Suppressor macrophage treated with lipopolysaccharide for 4 hours (primary cell): ENCODE measurements around the gene JMJD1C.

Experiments used
- DNase-seq: peaks from one replicate; pipeline ENCODE4 v3.0.0-alpha.2; 2020

JMJD1C gene

DNA sequence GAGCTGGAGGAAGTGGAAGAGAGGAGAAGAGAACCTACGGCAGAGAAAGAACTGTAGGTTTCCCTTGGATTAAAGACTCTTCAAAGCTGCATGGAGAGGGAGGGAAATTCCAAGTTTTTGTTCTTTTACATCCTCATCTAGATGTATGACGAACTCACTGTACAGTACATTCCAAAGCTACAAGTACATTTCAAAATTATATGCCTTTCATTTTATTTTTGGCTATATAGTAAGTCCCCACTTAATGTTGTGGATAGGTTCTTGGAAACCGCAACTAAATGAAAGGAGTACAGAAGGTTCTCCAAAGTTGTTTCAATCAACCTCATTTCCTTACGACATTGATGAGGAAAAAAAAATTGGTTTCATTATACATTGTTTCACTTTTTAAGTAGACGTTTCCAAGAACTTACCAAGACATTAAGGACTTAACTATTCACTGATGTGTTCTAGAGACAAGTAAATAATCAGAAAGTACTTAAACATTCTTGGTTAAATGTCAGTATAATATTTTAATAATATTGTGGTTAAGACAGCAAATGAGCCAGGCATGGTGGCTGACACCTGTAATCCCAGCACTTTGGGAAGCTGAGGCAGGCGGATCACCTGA, 16.1 kb upstream of the JMJD1C start:
- DNase-seq = peak; percentile 36

DNA sequence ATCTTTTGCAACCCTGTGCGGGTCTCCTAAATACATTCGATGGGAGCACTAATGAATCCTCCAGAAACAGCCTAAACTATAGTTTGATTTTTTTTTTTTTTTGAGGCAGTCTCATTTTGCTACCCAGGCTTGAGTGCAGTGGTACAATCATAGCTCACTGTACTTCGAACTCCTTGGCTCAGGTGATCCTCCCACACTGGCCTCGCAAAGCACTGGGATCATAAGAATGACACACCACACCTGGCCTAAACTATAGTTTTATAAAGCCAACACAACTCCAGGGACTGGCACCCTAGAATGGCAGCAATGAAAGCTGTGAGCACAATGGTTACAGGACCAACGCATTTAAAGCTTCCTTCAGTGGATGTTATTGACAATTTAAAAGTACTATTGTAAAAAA, 14.5 kb upstream of the JMJD1C start:
- no peak for DNase-seq

DNA sequence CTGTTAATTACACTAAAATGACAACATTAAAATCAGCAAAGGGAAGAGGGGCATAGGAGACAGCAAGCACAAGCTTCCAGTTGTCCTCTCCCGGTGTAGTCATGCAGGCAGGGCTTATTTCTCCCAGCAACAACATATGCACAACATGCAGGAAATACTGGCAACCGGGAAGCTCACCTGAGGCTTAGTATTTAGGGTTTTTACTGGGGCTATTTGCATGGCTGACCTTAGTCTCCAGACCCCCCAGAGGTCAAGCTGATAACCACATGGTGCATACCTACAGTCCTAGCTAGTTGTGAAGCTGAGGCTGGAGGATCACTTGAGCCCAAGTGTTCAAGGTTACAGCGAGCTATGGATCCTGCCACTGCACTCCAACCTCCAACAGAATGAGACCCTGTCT, 12.8 kb upstream of the JMJD1C start:
- DNase-seq = no peak

DNA sequence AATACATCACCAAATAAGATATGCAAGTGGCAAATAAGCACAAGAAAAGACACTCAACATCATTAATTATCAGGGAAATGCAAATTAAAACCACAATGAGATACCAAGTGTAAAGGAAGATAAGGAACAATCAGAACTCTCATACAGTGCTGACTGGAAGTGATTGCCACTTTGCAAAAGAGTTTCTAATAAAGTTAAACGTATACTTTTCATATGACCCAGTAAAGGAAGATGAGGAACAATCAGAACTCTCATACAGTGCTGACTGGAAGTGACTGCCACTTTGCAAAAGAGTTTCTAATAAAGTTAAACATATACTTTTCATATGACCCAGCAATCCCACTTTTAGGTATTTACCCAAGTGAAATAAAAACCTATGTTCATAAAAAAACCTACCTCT, 12.2 kb upstream of the JMJD1C start:
- no peak for DNase-seq

DNA sequence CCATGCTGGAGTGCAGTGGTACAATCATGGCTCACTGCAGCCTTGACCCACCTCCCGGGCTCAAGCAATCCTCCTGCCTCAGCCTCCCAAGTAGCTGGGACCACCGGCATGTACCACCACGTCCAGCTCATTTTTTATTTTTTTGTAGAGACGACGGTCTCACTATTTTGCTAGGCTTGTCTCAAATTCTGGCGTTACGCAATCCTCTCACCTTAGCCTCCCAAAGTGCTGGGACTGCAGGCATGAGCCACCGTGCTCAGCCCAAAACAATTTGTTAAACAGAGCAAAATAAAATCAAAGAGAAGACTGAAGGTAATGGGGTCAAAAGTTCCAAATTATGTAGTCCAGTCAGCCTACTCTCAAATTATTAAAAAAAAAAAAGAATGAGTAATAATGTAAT, 8.7 kb upstream of the JMJD1C start:
- DNase-seq = no peak

DNA sequence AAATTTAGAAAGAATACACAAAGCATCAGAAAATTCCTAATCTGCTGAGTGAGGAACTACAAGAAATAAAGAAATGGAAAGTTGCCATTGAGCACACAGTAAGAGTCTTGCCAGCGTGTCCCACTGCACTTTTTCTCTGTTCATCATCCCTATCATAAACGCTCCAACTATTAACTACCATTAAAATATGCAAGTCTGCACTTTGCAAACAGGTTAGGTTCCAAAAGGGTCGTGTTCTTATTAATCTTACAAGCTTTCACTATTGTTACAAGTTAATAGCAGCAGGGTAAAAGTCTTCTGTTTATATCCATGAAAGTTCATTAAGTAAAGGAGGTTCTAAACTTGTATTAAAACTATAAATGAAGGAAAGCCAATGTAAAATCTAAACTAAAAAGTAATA, 5.2 kb upstream of the JMJD1C start:
- DNase-seq = no peak

DNA sequence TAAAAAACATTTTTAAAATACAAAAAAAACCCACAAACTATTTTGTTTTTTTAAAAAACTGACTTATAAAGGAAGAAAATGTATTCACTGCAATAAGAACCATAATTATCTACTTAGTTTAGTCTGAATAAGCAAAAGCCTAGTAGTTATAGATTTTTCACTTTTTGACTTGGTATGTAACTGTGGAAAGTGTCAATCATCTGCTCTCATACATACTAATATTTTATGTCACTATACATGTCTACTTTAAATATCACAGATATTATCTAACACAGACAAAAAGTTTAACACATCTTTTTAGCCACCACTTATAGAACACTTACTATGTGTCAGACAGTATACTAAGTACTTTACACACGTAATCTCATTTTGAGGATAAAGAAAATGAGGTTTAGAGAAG, 3.2 kb upstream of the JMJD1C start:
- DNase-seq = no peak

DNA sequence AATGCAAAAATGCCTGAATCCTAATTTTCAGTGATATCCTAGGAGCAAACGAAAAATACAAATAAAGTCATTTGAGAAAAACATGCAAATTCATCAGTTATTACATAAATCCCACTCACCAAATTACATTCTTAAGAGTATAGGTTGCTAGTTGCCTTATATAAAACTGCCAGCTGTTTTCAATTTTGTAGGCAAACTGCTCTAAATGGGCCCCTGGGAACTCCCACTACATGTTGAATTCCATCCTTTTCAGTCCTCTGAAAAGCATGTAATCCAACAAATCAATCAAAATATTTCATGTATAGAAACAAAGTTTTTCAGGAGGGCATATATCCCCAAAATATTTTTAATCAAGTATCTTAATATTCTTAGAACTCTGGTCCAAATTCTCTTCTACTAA, 2.1 kb upstream of the JMJD1C start:
- DNase-seq = no peak

DNA sequence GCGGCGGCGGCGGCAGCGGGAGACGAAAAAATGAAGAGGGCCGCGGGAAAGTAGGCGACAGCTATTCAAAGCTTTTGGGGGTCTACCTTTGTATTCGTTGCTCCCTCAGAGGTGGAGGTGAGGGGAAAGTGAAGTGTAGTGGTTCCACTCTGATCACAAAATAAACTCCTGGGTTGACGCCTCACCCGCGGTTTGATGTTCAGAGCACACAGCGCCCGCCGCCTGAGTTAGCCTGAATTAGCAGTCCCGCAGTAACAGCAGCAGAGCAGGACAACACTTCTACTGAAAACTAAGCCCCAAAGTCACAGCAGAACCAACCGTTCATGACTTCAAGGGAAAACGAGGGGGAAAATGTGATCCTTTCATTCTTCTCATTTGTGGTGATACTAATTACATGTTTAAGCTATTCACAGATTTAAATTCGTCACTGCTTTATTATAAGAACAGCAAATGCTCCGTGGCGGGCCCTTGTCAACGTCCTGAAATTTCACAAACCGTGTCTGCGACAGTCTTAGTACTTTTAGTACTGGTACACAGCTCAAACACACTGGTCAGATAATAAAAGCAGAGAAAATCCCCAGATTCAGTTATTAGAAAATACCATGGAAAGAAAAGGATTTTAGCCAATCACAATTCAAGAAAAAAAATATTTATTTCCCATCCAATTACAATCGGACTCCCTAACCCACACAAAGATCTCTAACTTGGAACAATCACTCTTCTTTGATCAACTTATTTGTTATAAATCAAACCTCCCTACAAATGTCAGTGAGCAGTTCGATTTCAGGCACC, 563 bp upstream of the JMJD1C start:
- peak; percentile 27 for DNase-seq

DNA sequence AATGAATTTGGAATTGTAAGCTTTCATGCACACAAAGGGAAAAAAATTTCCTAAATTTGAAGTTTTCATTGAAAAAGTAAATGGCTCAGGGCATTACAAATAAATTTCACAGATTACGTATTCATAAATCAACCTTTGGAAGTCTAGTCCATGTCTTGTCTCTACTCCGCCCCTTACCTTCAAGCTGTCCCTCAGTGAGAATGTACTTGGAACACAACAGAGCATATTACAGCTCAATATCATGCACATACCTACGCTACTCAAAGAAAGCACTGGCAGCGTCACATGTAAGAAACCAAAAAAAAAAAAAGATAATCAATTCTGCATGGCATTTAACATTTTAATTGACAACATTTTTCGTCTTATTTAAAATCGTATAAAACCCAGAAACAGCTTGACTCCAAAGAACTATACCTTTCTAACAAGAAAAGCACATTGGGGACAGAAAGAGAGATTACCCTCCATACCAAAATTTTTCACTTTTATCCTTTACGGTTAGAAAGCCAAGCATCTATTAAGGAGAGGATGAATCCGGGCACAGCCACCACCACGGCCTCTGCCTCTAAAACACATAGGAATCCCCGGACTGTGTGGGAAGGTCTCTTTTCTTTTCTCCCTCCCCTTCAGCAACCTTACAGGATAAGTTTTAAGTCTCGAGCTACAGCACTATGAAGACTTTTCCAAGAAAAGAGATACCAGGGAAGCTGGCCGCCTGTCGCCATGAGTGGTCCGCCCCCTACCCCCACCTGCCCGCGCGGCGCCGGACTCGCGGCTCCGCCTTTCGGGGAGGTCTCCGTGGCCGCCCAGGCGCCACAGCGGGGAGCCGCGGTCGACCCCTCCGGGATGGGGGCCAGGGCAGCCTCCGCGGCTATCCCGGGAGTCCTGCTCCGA, 1.1 kb downstream of the JMJD1C start:
- DNase-seq = no peak

DNA sequence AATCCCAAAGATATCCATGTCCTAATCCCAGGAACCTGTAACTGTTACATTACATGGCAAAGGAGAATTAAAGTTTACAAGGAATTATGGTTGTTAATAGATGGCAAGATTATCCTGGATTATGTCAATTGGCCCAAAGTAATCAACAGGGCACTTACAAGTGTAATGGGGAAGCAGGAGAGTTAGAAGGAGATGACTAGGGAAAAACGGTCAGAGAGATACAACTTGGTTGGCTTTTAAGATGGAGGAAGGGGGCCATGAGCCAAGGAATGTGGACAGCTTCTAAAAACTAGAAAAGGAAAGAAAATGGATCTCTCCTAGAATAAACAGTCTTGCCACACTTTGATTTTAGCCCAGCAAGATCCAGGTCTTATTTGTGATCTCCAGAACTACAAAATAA, 3.3 kb downstream of the JMJD1C start:
- no peak for DNase-seq

DNA sequence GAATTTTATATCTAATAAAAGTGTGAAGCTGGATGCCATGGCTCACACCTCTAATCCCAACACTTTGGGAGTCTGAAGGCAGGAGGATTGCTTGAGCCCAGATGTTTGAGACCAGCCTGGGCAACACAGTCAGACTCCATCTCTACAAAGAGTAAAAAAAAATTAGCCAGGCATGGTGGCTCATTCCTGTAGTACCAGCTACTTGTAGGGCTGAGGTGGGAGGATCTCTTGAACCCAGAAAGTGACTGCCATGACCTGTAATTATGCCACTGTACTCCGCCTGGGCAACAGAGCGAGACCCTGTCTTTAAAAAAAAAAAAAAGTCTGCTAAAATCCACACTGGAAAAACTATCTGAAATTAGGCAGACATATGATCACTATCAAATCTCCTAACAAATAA, 7.6 kb downstream of the JMJD1C start:
- DNase-seq = no peak

DNA sequence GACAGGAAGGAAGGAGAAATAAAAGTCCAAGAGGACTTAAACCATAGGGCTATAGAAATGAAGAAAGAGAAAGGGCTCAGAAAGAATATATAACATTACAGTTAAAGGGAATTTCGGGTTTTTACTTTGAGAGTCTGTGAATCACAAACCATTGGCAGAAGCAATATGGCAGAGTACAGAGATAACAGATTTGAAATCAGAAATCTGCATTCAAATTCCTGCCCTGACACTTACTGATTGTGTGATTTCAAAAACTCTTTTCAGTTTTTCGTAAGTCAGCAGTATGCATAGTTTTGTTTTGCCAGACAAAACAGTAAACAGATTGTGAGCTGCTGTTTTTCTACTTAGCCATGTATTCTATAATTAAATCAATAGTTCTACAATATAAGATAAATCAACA, 8.2 kb downstream of the JMJD1C start:
- no peak for DNase-seq

DNA sequence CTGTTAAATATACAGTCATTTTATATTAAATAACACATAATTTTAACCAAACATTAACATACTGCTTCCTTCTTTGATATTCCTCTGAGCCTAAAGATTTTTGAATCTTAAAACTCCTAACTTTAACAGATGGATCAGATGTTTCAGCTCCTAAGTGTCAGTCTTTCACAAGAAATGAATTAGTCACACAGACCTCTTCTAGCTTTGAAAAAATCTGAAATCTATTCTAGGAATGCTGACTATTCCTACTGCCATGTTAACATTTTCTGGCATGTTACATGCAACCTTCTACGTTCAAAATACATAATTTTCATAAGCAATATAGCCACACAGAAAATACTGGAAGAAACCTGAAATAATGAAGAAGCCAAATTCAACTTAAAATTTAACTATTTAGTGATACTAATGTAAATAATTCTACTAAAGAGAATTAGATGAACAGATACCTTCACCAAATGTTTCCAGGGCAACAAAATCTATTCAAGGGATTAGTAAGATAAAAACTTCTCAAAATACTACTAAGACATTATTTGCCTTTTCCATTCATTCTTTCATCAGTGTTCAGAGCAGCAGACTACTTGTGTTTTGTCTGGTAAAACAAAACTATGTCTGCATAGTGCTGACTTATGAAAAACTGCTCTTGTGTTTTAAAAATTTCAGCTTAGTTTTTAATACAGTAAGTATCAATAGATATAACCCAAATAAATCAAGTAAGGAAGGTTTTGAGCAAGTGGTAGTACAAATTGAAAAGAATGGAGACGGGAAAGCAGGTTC, 9.2 kb downstream of the JMJD1C start:
- DNase-seq = peak; percentile 19

DNA sequence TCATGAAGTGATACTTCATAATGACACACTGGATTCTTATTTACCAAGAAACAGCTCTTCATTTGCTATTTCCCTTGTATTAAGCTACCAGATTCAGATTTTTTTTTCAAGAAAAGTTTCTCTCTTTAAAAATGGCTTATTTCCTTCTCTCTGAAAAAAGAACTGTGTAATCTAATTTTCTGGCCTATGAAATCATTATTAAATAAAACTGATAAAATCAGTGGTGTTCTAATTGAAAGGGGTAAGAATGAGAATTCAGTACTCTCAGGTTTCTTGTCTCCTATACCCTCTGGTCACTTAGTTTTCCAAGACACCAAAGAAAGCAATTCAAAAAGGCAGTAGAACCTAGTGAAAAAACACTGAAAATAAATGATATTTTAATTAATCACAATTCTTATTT, 10.3 kb downstream of the JMJD1C start:
- DNase-seq = no peak

DNA sequence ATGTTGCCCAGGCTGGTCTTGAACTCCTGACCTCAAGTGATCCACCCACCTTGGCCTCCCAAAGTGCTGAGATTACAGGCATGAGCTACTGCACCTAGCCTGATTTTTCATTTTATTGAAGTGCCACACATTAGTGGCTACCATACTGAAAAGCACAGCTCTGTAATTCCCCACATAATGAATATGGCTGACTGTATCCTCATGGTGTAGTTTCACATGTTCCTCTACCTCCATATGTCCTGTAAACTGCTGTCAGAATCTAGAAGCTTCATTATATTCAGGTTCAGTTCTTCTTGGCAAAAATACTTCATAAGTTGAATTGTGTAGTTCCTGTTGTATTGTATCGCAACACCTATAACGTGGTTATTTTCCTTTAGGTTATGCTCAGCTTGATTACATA, 11.1 kb downstream of the JMJD1C start:
- no peak for DNase-seq

DNA sequence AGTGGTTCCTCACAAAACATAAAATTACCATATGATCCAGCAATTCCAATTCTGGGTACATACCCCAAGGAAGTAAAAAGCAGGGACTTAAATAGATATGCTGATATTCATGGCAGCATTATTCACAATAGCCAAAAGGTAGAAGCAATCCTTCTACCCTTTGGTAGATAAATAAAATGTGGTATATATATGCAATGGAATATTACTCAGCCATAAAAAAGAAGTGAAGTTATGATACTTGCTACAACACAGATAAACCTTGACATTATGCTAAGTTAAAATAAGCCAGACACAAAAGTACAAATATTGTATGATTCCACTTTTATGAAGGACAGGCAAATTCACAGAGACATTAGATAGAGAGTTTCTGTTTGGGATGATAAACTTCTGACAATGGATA, 13.3 kb downstream of the JMJD1C start:
- DNase-seq = no peak

DNA sequence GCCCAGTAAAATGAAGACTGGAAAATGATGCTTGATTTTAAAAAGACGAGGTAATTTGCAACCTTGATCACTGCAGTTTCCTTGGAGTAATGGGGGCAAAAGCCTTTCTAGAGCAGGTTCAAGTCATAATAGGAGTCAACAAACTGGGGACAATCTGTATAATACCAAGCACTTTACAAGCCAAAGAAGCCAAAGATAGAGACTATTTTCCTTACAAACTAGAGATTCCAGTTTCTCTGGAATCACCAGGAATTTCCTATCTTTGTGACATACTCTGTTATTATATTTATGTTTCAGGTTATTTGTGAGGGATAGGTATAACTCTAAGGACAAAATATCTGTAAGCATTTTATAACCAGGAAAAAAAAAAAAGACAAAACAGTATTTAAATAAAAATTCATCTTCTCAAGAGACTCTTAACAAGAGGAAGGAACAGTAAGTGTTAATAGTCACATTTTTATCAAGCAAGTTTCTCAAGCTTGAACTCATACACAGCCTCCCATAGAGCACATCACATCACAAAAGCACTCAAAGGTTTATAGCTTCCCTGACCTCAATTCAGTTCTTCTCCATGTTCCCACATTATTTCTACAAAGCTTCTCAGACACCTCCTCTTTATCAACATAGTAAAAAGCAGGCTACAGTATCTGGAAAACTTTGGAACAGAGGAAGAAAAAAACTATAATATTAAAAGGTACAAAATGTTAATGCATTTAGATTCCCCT, 18.9 kb downstream of the JMJD1C start:
- DNase-seq = no peak

DNA sequence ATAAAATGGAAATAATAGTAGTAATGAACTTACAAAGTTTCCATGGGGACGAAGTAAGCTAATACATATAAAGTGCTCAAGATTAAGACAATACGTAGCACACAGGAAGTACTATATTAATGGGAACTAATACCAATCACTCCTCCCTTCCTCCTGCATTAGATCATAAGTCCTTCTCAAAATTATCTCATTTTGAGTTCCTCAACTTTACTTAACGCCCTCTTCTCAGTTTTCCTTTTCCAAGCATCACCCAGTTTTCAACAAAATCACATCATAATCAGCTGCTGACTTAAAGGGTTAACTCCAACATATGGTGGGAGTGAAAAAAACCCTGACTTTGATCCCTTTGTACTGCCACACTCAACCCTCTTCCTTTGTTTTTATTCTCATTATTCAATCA, 24.4 kb downstream of the JMJD1C start:
- DNase-seq = peak; percentile 42

DNA sequence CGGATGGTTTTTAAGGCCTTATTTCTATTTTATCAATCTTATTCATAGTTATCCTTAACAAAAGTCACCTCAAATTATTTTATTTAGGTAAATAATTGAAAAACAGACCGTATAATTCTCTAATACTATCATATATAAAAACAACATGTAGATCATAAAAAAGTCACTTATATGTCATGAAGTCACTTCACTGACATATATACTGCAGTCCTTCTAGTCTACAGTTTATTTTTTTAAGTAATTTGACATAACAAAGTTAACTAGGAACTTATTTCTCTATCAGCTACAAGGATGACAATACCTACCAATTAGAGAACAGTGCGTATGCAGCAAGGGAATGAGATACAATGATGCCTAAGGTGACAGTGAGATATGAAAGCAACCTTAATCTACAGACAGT, 26.2 kb downstream of the JMJD1C start:
- DNase-seq = no peak

DNA sequence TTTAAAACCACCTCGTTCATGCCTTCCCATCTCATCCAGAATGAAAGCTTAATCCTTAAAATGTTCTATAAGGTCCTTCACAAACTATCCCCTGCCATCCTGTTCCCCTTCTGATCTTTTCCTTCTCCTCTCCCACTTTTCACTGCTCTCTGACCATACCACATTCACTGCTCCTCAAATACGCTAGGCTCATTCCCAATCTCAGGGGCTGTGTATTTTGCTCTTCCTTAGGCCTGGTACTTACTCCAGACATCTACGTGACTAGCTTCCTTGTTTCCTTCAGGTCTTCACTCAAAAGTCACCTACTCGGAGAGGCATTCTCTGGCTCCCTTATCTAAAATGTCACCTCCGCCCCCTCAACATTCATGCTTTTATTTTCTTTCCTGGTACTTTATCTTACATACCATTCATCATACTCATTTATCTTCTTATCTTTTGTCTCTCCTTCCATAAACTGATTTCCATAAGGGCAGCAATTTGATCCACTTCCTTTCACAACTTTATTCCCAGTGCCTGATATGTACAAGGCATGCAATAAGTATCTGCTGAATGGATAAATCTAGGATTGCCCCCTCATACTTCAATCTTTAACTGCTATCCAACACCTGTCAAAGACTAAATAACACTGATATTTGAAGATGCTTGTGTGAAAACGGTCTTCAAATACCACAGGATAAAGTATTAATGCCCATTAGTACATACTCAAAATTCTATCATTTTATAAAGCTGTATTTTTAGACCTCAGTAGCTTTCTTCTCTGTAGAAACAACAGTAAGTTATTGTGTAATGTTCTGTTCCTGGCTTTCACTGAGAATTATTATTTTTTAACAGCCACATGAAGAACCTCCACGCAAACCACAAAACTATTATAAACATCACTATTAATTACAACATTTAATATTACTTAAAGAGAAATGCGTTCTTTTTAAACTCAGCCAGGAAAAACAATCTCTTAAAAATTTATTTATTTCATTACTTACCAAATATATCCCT, 27.0 kb downstream of the JMJD1C start:
- DNase-seq = no peak
